Measurements from ENCODE around the gene GRAP2. TPM values are rescaled to one million over a fixed set of nuclear protein-coding genes. Genes with fewer than 3 reads are reported as not detected.

GRAP2 gene
- total RNA-seq, 1 donor = not detected

- no peak overlapping the region for H3K4me2 ChIP-seq (ENCODE audit: insufficient read depth, low read length)
- peak; percentile 47 for DNase-seq (ENCODE audit: insufficient read length, low spot score, missing footprints)
- no peak overlapping the region for H2AFZ ChIP-seq (ENCODE audit: low read length)
- H3K27me3 ChIP-seq (ENCODE audit: insufficient read depth, low read length) = peaks cover 2% of the 10 kb centered on the region
- H3K4me3 ChIP-seq (ENCODE audit: insufficient read depth, low read length) = no peak overlapping the region
- no peak for TF ChIP-seq CTCF (IDR thresholded peaks at IDR 0.05; ENCODE audit: extremely low read depth, low read depth, low read length)
- H3K4me1 ChIP-seq (ENCODE audit: insufficient read depth, low read length) = no peaks in the 10 kb centered on the region
- no peaks in the 10 kb centered on the region for H3K36me3 ChIP-seq (ENCODE audit: insufficient read depth, low read length)
- H3K9me3 ChIP-seq (ENCODE audit: low read depth, low read length) = no peaks in the 10 kb centered on the region
- H4K20me1 ChIP-seq (ENCODE audit: insufficient read depth, low read length) = no peaks in the 10 kb centered on the region
- no peaks in the 10 kb centered on the region for H3K79me2 ChIP-seq (ENCODE audit: insufficient read depth, low read length)
- H3K27ac ChIP-seq (ENCODE audit: low read depth, low read length) = no peak overlapping the region
Observed at GRCh38 chr22:39985383-39986035, 84.6 kb downstream of the GRAP2 start.

GRCh38 chr22:39988386-39989114, 87.7 kb downstream of the GRAP2 start:
- no peak overlapping the region for H3K27ac ChIP-seq (ENCODE audit: low read depth, low read length)
- TF ChIP-seq CTCF (IDR thresholded peaks at IDR 0.05; ENCODE audit: extremely low read depth, low read depth, low read length) = no peak
- no peaks in the 10 kb centered on the region for H3K79me2 ChIP-seq (ENCODE audit: insufficient read depth, low read length)
- DNase-seq (ENCODE audit: insufficient read length, low spot score, missing footprints) = peak; percentile 68
- H3K4me3 ChIP-seq (ENCODE audit: insufficient read depth, low read length) = no peak overlapping the region
- peaks cover 11% of the 10 kb centered on the region for H3K27me3 ChIP-seq (ENCODE audit: insufficient read depth, low read length)
- no peaks in the 10 kb centered on the region for H3K4me1 ChIP-seq (ENCODE audit: insufficient read depth, low read length)
- H3K36me3 ChIP-seq (ENCODE audit: insufficient read depth, low read length) = no peaks in the 10 kb centered on the region
- H3K9me3 ChIP-seq (ENCODE audit: low read depth, low read length) = no peaks in the 10 kb centered on the region
- no peak overlapping the region for H3K4me2 ChIP-seq (ENCODE audit: insufficient read depth, low read length)
- H4K20me1 ChIP-seq (ENCODE audit: insufficient read depth, low read length) = no peaks in the 10 kb centered on the region
- H2AFZ ChIP-seq (ENCODE audit: low read length) = no peak overlapping the region

GRCh38 chr22:39989633-39990032, 88.7 kb downstream of the GRAP2 start:
- Histone ChIP-seq H4K20me1 (ENCODE audit: insufficient read depth, low read length) (no peaks in the 10 kb centered on the region), H3K9me3 (ENCODE audit: low read depth, low read length) (no peaks in the 10 kb centered on the region), H3K36me3 (ENCODE audit: insufficient read depth, low read length) (no peaks in the 10 kb centered on the region), H3K4me2 (ENCODE audit: insufficient read depth, low read length) (no peak overlapping the region), H3K27me3 (ENCODE audit: insufficient read depth, low read length) (peaks cover 21% of the 10 kb centered on the region), H3K4me3 (ENCODE audit: insufficient read depth, low read length) (no peak overlapping the region), H3K27ac (ENCODE audit: low read depth, low read length) (no peak overlapping the region), H3K79me2 (ENCODE audit: insufficient read depth, low read length) (no peaks in the 10 kb centered on the region), H3K4me1 (ENCODE audit: insufficient read depth, low read length) (no peaks in the 10 kb centered on the region), H2AFZ (ENCODE audit: low read length) (no peak overlapping the region)
- DNase-seq (ENCODE audit: insufficient read length, low spot score, missing footprints) = peak; percentile 18
- TF ChIP-seq CTCF (IDR thresholded peaks at IDR 0.05; ENCODE audit: extremely low read depth, low read depth, low read length) = no peak

GRCh38 chr22:39990686-39991085, 89.8 kb downstream of the GRAP2 start:
- TF ChIP-seq CTCF (IDR thresholded peaks at IDR 0.05; ENCODE audit: extremely low read depth, low read depth, low read length) = no peak
- Histone ChIP-seq H3K4me1 (ENCODE audit: insufficient read depth, low read length) (no peaks in the 10 kb centered on the region), H3K27ac (ENCODE audit: low read depth, low read length) (no peak overlapping the region), H3K27me3 (ENCODE audit: insufficient read depth, low read length) (peaks cover 22% of the 10 kb centered on the region), H3K4me2 (ENCODE audit: insufficient read depth, low read length) (no peak overlapping the region), H3K36me3 (ENCODE audit: insufficient read depth, low read length) (no peaks in the 10 kb centered on the region), H3K4me3 (ENCODE audit: insufficient read depth, low read length) (no peak overlapping the region), H4K20me1 (ENCODE audit: insufficient read depth, low read length) (no peaks in the 10 kb centered on the region), H2AFZ (ENCODE audit: low read length) (no peak overlapping the region), H3K9me3 (ENCODE audit: low read depth, low read length) (no peaks in the 10 kb centered on the region), H3K79me2 (ENCODE audit: insufficient read depth, low read length) (no peaks in the 10 kb centered on the region)
- no peak for DNase-seq (ENCODE audit: insufficient read length, low spot score, missing footprints)
